Measurements from ENCODE around the gene NCAM2.

GRCh38 chr21:21233051-21233450 is 234.8 kb downstream of the NCAM2 start:
- TF ChIP-seq CTCF (IDR thresholded peaks at IDR 0.05) (no peak), POLR2A (IDR thresholded peaks at IDR 0.05) (no peak)

Data from esophagus squamous epithelium (tissue), 4 donors.